Measurements from ENCODE around the gene ALK. TPM values are rescaled to one million over a fixed set of nuclear protein-coding genes. Genes with fewer than 3 reads are reported as not detected.

ALK gene
- total RNA-seq, 4 donors from 2014 or later, result 0.88 to 1.3 (median 1.3) TPM; not detected in 1

DNA sequence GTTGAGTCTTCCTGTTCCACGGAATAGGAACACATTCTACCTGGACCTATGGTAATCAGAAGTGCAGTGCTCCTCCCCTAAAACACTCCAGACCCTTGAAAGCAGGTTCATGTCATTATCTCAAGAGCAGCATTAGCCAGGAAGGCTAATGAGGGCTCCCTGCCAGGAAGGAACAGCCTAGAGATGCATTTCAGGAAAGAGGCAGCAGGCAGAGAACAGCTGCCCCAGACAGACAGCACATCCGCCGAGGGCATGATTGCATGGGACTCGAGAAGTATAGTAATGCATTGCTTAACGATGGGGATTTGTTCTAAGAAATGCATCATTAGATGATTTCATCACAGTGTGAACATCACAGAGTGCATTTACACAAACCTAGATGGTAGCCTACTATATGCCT, 171.5 kb downstream of the ALK start:
- DNase-seq, result no peak
- Histone ChIP-seq H3K27me3 (no peaks in the 10 kb centered on the region), H3K36me3 (no peaks in the 10 kb centered on the region), H3K4me1 (no peaks in the 10 kb centered on the region), H3K9me3 (no peaks in the 10 kb centered on the region), H3K27ac (no peak overlapping the region), H3K4me3 (no peak overlapping the region)
- TF ChIP-seq, protein P1, sequence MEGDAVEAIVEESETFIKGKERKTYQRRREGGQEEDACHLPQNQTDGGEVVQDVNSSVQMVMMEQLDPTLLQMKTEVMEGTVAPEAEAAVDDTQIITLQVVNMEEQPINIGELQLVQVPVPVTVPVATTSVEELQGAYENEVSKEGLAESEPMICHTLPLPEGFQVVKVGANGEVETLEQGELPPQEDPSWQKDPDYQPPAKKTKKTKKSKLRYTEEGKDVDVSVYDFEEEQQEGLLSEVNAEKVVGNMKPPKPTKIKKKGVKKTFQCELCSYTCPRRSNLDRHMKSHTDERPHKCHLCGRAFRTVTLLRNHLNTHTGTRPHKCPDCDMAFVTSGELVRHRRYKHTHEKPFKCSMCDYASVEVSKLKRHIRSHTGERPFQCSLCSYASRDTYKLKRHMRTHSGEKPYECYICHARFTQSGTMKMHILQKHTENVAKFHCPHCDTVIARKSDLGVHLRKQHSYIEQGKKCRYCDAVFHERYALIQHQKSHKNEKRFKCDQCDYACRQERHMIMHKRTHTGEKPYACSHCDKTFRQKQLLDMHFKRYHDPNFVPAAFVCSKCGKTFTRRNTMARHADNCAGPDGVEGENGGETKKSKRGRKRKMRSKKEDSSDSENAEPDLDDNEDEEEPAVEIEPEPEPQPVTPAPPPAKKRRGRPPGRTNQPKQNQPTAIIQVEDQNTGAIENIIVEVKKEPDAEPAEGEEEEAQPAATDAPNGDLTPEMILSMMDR (IDR thresholded peaks at IDR 0.05), result no peak
- no peak for TF ChIP-seq POLR2A (IDR thresholded peaks at IDR 0.05)

- DNase-seq, result no peak
- TF ChIP-seq, protein P1 (IDR thresholded peaks at IDR 0.05), result no peak
- TF ChIP-seq POLR2A (IDR thresholded peaks at IDR 0.05), result no peak
- Histone ChIP-seq H3K27ac (no peak overlapping the region), H3K27me3 (no peaks in the 10 kb centered on the region), H3K9me3 (no peaks in the 10 kb centered on the region), H3K4me1 (no peaks in the 10 kb centered on the region), H3K36me3 (no peaks in the 10 kb centered on the region), H3K4me3 (no peak overlapping the region)
Measured at GRCh38 chr2:29749041-29749440, 172.3 kb downstream of the ALK start.

DNA sequence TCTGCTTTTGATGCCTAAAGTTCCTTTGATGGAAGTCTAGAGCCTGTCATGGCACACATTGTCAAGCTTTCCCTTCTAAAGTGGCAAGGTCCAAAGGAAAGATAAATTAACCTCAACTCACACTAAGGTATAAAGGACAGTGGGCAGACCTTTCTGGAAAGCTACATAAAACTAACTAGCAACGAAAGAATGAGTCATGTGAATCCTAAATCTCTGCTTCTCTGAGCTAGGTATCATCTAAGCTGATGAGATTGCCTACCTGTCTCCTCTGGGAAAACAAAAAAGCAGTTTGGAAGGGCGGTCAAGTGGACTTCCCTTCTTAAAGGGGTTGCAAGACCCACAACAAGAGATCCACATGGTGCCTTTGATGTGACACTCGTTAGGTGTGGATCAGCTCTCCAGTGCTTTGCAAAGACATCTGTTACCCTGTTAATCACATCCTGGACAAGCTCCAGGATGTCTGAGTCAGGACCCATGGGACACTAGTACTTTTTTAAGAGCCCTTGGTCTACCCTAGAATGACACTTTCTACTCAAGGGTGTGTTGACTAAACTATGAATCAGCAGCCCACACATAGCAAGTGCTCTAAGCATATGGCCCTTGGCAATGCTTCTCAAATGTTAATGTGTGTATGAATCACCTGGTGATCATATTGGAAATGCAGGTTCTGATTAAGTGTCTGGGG, 173.5 kb downstream of the ALK start:
- H3K9me3 ChIP-seq, result no peaks in the 10 kb centered on the region
- no peaks in the 10 kb centered on the region for H3K36me3 ChIP-seq
- H3K27me3 ChIP-seq, result no peaks in the 10 kb centered on the region
- DNase-seq, result no peak
- H3K27ac ChIP-seq, result no peak overlapping the region
- no peak overlapping the region for H3K4me3 ChIP-seq
- no peaks in the 10 kb centered on the region for H3K4me1 ChIP-seq
- no peak for TF ChIP-seq POLR2A (IDR thresholded peaks at IDR 0.05)
- TF ChIP-seq, protein P1 (IDR thresholded peaks at IDR 0.05), result no peak

- Histone ChIP-seq H3K36me3 (no peaks in the 10 kb centered on the region), H3K27me3 (no peaks in the 10 kb centered on the region), H3K4me3 (no peak overlapping the region), H3K27ac (no peak overlapping the region), H3K9me3 (no peaks in the 10 kb centered on the region), H3K4me1 (no peaks in the 10 kb centered on the region)
- DNase-seq, result no peak
- TF ChIP-seq, protein P1 (IDR thresholded peaks at IDR 0.05), result no peak
- no peak for TF ChIP-seq POLR2A (IDR thresholded peaks at IDR 0.05)
Measured at GRCh38 chr2:29744976-29745375, 176.4 kb downstream of the ALK start.

- H3K9me3 ChIP-seq, result no peaks in the 10 kb centered on the region
Measured at GRCh38 chr2:29743516-29743915, 177.9 kb downstream of the ALK start.

More at GRCh38 chr2:29743516-29743915, 177.9 kb downstream of the ALK start:
- DNase-seq, result no peak
- Histone ChIP-seq H3K4me3 (no peak overlapping the region), H3K27me3 (no peaks in the 10 kb centered on the region), H3K4me1 (no peaks in the 10 kb centered on the region), H3K27ac (no peak overlapping the region), H3K36me3 (no peaks in the 10 kb centered on the region)
- no peak for TF ChIP-seq POLR2A (IDR thresholded peaks at IDR 0.05)
- TF ChIP-seq, protein P1 (IDR thresholded peaks at IDR 0.05), result no peak

Data from Peyer's patch (tissue), 4 donors.